Omental fat pad (tissue), 4 donors: Measurements from ENCODE around the gene CEP131. TPM values are rescaled to one million over a fixed set of nuclear protein-coding genes. Genes with fewer than 3 reads are reported as not detected.

Experiments
- ATAC-seq: fragments of 150-250 bp; one replicate; pipeline ENCODE4 v1.9.1; 2016; ENCODE audit warnings: mild to moderate bottlenecking, moderate library complexity; ENCODE audit not compliant: low FRiP score
- DNase-seq: peaks from one replicate; pipeline ENCODE4 v3.0.0-alpha.2; 2019; ENCODE audit warnings: low spot score
- total RNA-seq, 4 donors: library from RNA; depleted of rRNA; stranded (reverse); fragments of >200 nt; gene quantifications; one replicate each; pipeline ENCODE4 v1.1.0, GENCODE V29; 2016
- TF ChIP-seq, protein P1 (sequence below), 3 donors: fragments of 450-650 bp; IDR thresholded peaks; one replicate each; pipeline ENCODE4 v1.5.1; 2016 to 2017; ENCODE audit warnings: antibody characterized with exemption in 3 of 3, mild to moderate bottlenecking in 3 of 3, moderate library complexity in 2 of 3

CEP131 gene
- total RNA-seq, 4 donors from 2014 or later = 3.0 to 11.5 (median 5.6) TPM

DNA sequence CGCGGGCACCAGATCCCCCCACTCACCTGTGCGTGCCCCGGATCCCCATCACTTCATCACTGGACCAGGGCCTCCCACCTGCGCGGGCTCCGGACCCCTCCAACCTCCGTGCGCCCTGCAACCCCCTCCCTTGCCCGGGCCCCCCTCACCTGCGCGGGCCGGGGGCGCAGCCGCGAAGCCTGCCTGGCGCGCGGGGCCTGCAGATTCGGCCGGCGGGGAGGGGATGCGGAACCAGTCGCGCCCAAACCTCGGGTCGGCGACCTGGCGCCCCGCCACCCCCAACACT lies 202 bp downstream of the CEP131 start:
- TF ChIP-seq, protein P1, sequence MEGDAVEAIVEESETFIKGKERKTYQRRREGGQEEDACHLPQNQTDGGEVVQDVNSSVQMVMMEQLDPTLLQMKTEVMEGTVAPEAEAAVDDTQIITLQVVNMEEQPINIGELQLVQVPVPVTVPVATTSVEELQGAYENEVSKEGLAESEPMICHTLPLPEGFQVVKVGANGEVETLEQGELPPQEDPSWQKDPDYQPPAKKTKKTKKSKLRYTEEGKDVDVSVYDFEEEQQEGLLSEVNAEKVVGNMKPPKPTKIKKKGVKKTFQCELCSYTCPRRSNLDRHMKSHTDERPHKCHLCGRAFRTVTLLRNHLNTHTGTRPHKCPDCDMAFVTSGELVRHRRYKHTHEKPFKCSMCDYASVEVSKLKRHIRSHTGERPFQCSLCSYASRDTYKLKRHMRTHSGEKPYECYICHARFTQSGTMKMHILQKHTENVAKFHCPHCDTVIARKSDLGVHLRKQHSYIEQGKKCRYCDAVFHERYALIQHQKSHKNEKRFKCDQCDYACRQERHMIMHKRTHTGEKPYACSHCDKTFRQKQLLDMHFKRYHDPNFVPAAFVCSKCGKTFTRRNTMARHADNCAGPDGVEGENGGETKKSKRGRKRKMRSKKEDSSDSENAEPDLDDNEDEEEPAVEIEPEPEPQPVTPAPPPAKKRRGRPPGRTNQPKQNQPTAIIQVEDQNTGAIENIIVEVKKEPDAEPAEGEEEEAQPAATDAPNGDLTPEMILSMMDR (IDR thresholded peaks at IDR 0.05) = no peak
- ATAC-seq (peak; percentile 0), DNase-seq (no peak)

DNA sequence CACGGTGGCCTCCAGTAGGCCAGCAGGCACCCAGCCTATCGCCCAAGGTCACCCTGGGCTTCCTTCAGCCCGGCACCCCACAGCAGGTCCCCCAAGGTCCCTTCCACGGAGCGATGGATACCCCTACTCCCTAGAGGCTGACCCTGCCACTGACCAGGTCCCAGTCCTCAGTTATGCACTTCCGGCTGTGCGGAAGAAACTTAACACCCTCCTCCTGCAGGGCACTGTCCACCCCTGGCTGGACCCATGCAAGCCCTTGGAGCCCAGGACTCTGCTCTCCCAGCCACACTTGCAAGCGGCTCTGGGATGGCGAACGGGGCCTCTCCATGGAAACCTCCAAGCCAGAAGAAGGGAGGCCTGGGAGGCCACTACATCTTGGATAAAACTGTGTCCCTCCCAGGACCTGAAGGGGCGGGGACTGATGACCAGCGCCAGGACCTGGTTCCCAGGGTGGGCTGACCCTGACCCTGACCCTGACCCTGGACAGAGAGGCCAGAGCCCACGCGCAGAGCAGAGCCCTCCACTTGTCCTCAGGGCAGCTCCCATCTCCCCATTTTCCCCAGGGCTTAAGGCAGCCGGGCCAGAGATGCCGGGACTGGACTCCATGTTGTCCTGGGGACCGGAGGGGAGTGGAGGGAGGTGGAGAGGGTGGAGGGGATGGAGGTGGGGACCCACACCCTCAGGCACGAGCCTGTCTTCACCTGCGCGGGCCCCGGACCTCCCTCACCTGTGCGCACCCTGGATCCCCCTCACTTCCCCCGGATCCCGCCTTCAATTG lies 734 bp downstream of the CEP131 start:
- TF ChIP-seq, protein P1 (IDR thresholded peaks at IDR 0.05) = no peak
- peak; percentile 2 for ATAC-seq
- no peak for DNase-seq

DNA sequence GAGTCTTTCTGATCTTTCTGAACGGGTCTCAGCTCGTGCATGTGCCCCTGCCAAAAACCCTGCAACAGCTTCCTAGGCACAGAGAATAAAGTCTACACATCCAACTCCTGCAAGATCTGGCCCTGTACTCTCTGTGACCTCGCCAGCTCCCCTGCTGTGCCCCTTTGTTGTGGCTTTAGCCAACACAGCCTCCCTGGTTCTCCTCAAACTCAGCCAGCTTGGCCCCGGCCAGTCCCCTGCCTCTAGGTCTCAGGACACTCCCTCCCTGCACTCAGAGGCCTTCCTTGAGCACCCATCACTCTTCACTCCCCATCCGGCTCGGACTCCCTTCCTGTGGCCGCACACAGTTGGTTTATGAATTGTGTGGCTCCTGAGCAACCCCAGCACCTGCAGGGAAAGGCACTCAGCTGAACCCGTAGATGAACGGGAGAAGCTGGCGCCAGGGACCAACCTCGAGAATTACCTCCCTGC lies 1.4 kb downstream of the CEP131 start:
- DNase-seq (no peak), ATAC-seq (no peak)
- TF ChIP-seq, protein P1 (IDR thresholded peaks at IDR 0.05) = no peak

DNA sequence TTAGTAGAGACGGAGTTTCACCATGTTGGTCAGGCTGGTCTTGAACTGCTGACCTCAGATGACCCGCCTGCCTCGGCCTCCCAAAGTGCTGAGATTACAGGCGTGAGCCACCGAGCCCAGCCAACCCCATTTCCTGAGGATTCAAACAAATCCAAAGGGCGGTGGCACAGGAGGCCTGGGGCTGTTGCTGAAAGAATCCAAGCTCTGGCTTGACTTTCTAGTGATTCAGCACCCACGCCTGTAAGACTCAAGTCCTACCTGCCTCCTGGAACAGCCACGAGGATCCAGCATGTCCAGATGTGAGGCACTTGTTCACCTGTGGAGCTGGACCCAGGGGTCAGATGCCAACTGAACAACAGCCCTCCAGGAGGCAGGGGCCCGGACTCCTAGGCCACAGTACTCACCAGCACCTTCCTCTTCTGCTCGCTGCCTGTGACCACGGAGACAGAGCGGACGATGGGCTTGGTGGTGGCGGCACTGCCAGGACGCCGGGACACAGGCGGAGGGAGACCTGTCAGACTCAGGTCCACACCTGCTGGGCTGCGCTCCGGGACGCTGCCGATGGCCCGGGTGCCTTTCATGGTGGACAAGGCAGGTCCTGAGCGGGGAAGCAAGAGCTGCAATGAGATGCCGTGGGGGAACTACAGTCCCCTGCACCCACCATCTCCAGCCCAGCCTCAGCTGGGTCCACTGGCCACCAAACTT lies 3.1 kb downstream of the CEP131 start:
- ATAC-seq (no peak), DNase-seq (no peak)
- TF ChIP-seq, protein P1 (IDR thresholded peaks at IDR 0.05) = no peak

DNA sequence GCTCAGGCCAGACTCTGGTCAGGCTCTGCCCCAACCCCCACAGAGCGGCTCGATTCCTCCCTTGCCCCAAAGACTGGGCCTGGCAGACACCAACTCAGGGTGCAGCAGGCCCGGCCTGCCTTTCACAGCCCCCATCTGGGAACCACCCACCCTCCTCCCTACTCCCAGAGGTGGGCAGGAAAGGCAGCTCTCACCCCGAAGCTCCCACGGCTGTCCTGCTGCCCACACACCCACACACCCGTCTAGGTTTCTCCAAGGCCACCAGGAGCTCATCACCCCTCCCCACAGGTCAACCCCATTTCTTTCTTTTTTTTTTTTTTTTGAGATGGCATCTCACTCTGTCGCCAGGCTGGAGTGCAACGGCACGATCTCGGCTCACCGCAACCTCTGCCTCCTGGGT lies 3.8 kb downstream of the CEP131 start:
- TF ChIP-seq, protein P1 (IDR thresholded peaks at IDR 0.05) = no peak
- no peak for ATAC-seq
- DNase-seq = no peak

DNA sequence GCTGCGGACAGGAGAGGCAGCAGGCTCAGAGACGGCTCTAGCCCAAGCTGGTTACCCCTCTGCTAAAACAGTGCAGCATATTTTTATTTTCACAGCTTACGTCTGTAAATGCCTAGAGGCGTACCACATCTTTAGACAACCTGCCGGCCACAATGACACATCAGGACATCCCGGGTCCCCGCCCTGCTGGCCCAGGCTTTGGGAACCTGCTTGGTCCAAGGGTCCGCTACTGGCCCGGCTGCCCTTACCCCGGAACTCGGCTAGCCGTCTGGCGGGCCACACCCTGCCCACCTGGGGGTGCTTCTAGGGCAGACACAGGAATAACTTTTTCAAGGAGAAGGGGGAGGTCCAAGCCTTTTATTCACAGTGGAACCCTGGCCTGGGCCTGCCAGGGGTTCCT lies 4.3 kb downstream of the CEP131 start:
- no peak for DNase-seq
- ATAC-seq = no peak
- TF ChIP-seq, protein P1 (IDR thresholded peaks at IDR 0.05) = no peak

DNA sequence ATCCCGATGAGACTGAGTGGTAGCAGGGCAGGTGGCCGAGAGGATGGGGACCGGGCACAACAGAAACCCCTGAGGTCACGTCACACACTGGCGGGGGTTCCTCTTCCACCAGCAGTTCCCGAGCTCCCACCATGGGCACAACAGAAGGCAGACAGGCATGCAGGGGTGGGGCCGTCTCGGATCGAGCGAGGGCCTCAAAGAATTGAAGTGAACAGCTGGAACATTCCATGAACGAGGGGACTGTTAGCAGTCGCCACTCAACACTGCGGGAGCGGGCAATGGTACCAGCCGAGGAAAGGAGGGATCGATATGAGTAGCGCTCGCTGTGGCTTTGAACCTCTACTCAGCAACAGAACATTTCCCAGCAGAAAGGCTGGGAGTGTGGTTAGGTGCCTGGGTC lies 5.3 kb downstream of the CEP131 start:
- no peak for ATAC-seq
- TF ChIP-seq, protein P1 (IDR thresholded peaks at IDR 0.05) = no peak
- no peak for DNase-seq
